ENCODE measurements around the gene DHODH. TPM values are rescaled to one million over a fixed set of nuclear protein-coding genes. Genes with fewer than 3 reads are reported as not detected.

Gene DHODH
- total RNA-seq, 4 donors from 2014 or later: 3.3 to 6.8 (median 4.7) TPM

DNA sequence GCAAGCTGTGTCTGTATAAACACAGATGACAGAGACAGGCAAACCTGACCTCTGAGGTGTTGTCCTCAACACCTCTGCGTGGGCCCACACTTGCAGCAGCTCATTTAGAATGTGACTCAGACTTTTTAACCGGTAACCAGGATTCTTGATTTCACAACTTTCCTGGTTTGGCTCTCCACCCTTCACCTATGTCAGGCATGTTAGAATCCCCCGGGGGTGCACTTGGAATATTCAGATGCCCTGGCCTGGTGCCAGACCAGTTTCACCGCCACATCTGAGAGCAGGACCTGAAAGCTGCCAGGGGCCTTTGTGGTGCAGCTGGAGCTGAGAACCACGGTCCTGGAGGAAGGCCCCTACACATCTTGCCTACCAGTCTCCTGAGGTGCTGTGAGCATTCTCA is 4.8 kb downstream of the DHODH start:
- H3K27me3 ChIP-seq: no peaks in the 10 kb centered on the region
- H3K4me1 ChIP-seq: peaks cover 4 to 22% (median 6%) of the 10 kb centered on the region in 4 donors
- no peak overlapping the region for H3K4me3 ChIP-seq
- no peak for DNase-seq (ENCODE audit: extremely low spot score)
- WGBS: 48% methylated on average over 5 of the region's 5 CpGs
- TF ChIP-seq EP300 (IDR thresholded peaks at IDR 0.05): no peak
- TF ChIP-seq POLR2AphosphoS5 (IDR thresholded peaks at IDR 0.05): no peak
- no peak for TF ChIP-seq POLR2A (IDR thresholded peaks at IDR 0.05; ENCODE audit: low read depth)
- TF ChIP-seq, protein P1, sequence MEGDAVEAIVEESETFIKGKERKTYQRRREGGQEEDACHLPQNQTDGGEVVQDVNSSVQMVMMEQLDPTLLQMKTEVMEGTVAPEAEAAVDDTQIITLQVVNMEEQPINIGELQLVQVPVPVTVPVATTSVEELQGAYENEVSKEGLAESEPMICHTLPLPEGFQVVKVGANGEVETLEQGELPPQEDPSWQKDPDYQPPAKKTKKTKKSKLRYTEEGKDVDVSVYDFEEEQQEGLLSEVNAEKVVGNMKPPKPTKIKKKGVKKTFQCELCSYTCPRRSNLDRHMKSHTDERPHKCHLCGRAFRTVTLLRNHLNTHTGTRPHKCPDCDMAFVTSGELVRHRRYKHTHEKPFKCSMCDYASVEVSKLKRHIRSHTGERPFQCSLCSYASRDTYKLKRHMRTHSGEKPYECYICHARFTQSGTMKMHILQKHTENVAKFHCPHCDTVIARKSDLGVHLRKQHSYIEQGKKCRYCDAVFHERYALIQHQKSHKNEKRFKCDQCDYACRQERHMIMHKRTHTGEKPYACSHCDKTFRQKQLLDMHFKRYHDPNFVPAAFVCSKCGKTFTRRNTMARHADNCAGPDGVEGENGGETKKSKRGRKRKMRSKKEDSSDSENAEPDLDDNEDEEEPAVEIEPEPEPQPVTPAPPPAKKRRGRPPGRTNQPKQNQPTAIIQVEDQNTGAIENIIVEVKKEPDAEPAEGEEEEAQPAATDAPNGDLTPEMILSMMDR (IDR thresholded peaks at IDR 0.05): no peak
- no peaks in the 10 kb centered on the region for H3K9me3 ChIP-seq
- intact Hi-C loops (cut with DNase I): loop anchor here (5.0 kb wide), 1 partner anchor 79 kb away; the partner anchor contains the start of genes DHX38 and TXNL4B
- H3K27ac ChIP-seq (replicated peaks in 1 of 4): peak overlapping the region in 1 of 4 donors; percentile 43
- H3K36me3 ChIP-seq: peaks cover 0 to 52% (median 33%) of the 10 kb centered on the region in 4 donors

DNA sequence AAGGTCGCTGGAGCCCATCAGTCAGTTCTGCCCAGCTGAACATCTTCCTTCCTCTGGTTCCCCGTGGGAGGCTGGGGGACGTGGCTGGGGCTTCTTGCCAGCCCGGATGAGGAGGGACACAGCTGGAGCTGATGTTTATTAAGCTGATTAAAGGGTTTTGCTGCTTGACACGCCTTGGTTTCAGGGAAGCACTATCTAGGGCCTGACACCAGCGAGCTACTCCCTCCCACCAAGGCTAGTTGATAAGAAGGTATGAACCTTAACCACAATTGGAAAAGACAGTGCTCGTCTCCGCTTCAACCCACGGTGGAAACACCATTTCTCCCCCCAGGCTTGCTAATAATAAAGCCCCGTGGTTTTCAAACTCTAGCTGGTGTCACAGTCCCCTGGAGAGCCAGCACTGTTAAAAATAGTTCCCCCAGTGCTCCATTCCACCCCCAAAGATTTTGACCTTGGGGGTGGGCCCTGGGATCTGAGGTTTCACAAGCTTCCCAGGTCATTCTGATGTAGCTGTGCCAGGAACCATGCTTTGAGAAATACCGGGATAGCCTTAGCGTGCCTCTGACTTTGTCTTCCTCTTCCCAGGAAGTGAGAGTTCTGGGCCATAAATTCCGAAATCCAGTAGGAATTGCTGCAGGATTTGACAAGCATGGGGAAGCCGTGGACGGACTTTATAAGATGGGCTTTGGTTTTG is 5.5 kb downstream of the DHODH start:
- H3K4me3 ChIP-seq: no peak overlapping the region
- no peaks in the 10 kb centered on the region for H3K27me3 ChIP-seq
- no peaks in the 10 kb centered on the region for H3K9me3 ChIP-seq
- DNase-seq (ENCODE audit: extremely low spot score): no peak
- intact Hi-C loops (cut with DNase I): loop anchor here (5.0 kb wide), 1 partner anchor 78 kb away; the partner anchor contains the start of genes DHX38 and TXNL4B
- WGBS: 64% methylated on average over 12 of the region's 15 CpGs
- H3K4me1 ChIP-seq: peaks cover under 1 to 22% (median 3%) of the 10 kb centered on the region in 4 donors
- no peak for TF ChIP-seq EP300 (IDR thresholded peaks at IDR 0.05)
- TF ChIP-seq, protein P1 (IDR thresholded peaks at IDR 0.05): no peak
- TF ChIP-seq POLR2A (IDR thresholded peaks at IDR 0.05; ENCODE audit: low read depth): no peak
- no peak for TF ChIP-seq POLR2AphosphoS5 (IDR thresholded peaks at IDR 0.05)
- H3K36me3 ChIP-seq: peaks cover 2 to 58% (median 38%) of the 10 kb centered on the region in 4 donors
- H3K27ac ChIP-seq (replicated peaks in 1 of 4): peak overlapping the region in 1 of 4 donors; percentile 43

DNA sequence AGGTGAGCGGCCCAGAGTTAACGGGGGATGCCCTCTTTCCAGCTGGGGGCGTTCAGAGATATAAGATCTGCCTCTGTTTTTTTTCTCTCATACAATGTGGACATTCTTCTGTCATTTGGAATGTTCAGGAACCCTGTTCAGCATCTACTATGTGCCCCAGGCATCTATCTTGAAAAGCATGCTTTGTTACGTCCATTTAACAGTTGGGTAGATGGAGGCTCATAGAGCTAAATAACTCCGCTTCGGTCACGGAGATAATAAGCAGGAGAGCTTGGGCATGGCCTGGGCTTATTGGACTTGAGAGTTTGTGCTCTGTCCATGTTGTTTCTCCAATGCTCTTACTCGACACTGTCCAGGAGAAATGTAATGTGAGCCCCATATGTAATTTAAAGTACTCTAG is 6.1 kb downstream of the DHODH start:
- Histone ChIP-seq H3K27ac (replicated peaks in 1 of 4) (no peak overlapping the region), H3K36me3 (peaks cover 4 to 65% (median 41%) of the 10 kb centered on the region in 4 donors), H3K9me3 (no peaks in the 10 kb centered on the region), H3K4me1 (peaks cover 0 to 22% (median under 1%) of the 10 kb centered on the region in 4 donors), H3K4me3 (no peak overlapping the region), H3K27me3 (no peaks in the 10 kb centered on the region)
- intact Hi-C loops (cut with DNase I): loop anchor here (5.0 kb wide), 1 partner anchor 78 kb away; the partner anchor contains the start of genes DHX38 and TXNL4B
- no peak for TF ChIP-seq POLR2A (IDR thresholded peaks at IDR 0.05; ENCODE audit: low read depth)
- TF ChIP-seq, protein P1 (IDR thresholded peaks at IDR 0.05): no peak
- TF ChIP-seq EP300 (IDR thresholded peaks at IDR 0.05): no peak
- no peak for TF ChIP-seq POLR2AphosphoS5 (IDR thresholded peaks at IDR 0.05)
- no peak for DNase-seq (ENCODE audit: extremely low spot score)
- 84% methylated on average over 8 of the region's 8 CpGs for WGBS

DNA sequence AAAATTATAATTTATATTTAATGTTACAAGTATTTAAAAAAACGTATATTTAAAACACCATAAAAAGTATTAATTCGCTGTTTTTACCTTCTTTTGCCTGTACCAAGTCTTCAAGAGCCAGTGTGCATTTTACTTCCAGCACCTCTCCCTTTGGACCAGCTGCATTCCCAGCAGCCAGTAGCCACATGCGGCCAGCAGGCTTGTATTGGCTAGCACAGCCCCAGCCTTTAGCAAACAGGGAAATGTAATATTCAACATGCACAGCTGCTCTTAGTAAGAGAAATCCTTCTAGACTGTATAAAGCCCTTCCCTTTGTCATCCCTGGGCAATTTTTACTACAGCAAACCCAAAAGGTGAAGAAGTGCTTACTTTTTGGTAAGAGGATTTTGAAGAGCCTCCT is 6.6 kb downstream of the DHODH start:
- H3K9me3 ChIP-seq: no peaks in the 10 kb centered on the region
- intact Hi-C loops (cut with DNase I): no loop called here
- H3K27ac ChIP-seq (replicated peaks in 1 of 4): no peak overlapping the region
- DNase-seq (ENCODE audit: extremely low spot score): no peak
- no peak overlapping the region for H3K4me3 ChIP-seq
- peaks cover 0 to 22% (median 0%) of the 10 kb centered on the region in 4 donors for H3K4me1 ChIP-seq
- WGBS: 85% methylated on average over 3 of the region's 3 CpGs
- no peak for TF ChIP-seq POLR2AphosphoS5 (IDR thresholded peaks at IDR 0.05)
- TF ChIP-seq, protein P1 (IDR thresholded peaks at IDR 0.05): no peak
- no peak for TF ChIP-seq EP300 (IDR thresholded peaks at IDR 0.05)
- TF ChIP-seq POLR2A (IDR thresholded peaks at IDR 0.05; ENCODE audit: low read depth): no peak
- H3K36me3 ChIP-seq: peaks cover 4 to 68% (median 41%) of the 10 kb centered on the region in 4 donors
- H3K27me3 ChIP-seq: no peaks in the 10 kb centered on the region

Measured in esophagus muscularis mucosa (tissue), 4 donors.